OCI-LY7 (cell line): Measurements from ENCODE around the gene PLA2G12A. TPM values are rescaled to one million over a fixed set of nuclear protein-coding genes. Genes with fewer than 3 reads are reported as not detected.

Source experiments
- BruUV-seq: library from RNA; stranded (reverse); fragments of 400-500 nt; replicated peaks from 2 replicates; lab custom pipeline; 2021; lab: Mats Ljungman, UMichigan
- CTCF ChIA-PET: fragments of 300-600 bp; sonication (Branson Sonifier 250); formaldehyde crosslinking; loops from one replicate; lab custom pipeline; 2022; ENCODE audit warnings: antibody characterized with exemption; ENCODE audit not compliant: unreplicated experiment; lab: Charles Lee
- POLR2A ChIA-PET: fragments of 300-600 bp; sonication (Branson Sonifier 250); formaldehyde crosslinking; loops from one replicate; lab custom pipeline; 2022; ENCODE audit warnings: antibody characterized with exemption; lab: Charles Lee
- DNase-seq: peaks from one replicate; pipeline ENCODE4 v3.0.0-alpha.2; 2015; ENCODE audit warnings: low spot score
- H2AFZ ChIP-seq: fragments of 200-600 bp; sonication (generic), shearing (Covaris generic); 2 replicates; pipeline ENCODE4 v1.6.1; 2014; ENCODE audit warnings: mild to moderate bottlenecking, antibody characterized with exemption, low read length, moderate library complexity
- H3K27ac ChIP-seq: fragments of 200-600 bp; sonication (generic); 2 replicates; pipeline ENCODE4 v1.5.1; 2014; ENCODE audit warnings: mixed run types, low read depth, mild to moderate bottlenecking, moderate library complexity, low read length, inconsistent platforms; ENCODE audit not compliant: poor library complexity, severe bottlenecking
- H3K36me3 ChIP-seq: fragments of 200-600 bp; sonication (generic); 2 replicates; pipeline ENCODE4 v1.6.1; 2014; ENCODE audit warnings: mild to moderate bottlenecking, antibody characterized with exemption, low read length, moderate library complexity, mixed read lengths; ENCODE audit not compliant: insufficient read depth
- H3K4me1 ChIP-seq: fragments of 200-600 bp; sonication (generic); 2 replicates; pipeline ENCODE4 v1.5.1; 2014; ENCODE audit warnings: mild to moderate bottlenecking, low read length; ENCODE audit not compliant: insufficient read depth, poor library complexity, severe bottlenecking
- H3K4me2 ChIP-seq: fragments of 200-600 bp; sonication (generic); 2 replicates; pipeline ENCODE4 v1.6.1; 2014; ENCODE audit warnings: mild to moderate bottlenecking, low read length
- H3K4me3 ChIP-seq: fragments of 200-600 bp; sonication (generic); 2 replicates; pipeline ENCODE4 v1.5.1; 2014; ENCODE audit warnings: mild to moderate bottlenecking, low read depth, low read length; ENCODE audit not compliant: poor library complexity, severe bottlenecking
- H3K79me2 ChIP-seq: fragments of 200-600 bp; sonication (generic); 2 replicates; pipeline ENCODE4 v1.6.1; 2016; ENCODE audit warnings: low read depth, mild to moderate bottlenecking, low read length, moderate library complexity, mixed read lengths; ENCODE audit not compliant: insufficient read depth
- H3K9me2 ChIP-seq: fragments of 200-600 bp; sonication (generic); 2 replicates; pipeline ENCODE4 v1.6.1; 2016; ENCODE audit warnings: mild to moderate bottlenecking, low read length, mixed read lengths; ENCODE audit not compliant: insufficient read depth
- H3K9me3 ChIP-seq: fragments of 200-600 bp; sonication (generic); 2 replicates; pipeline ENCODE4 v1.6.1; 2014; ENCODE audit warnings: mild to moderate bottlenecking, mixed run types, low read length, mixed read lengths
- H4K20me1 ChIP-seq: fragments of 200-600 bp; sonication (generic); 2 replicates; pipeline ENCODE4 v1.6.1; 2014; ENCODE audit warnings: mild to moderate bottlenecking, antibody characterized with exemption, low read length, moderate library complexity, mixed read lengths; ENCODE audit not compliant: insufficient read depth
- CTCF ChIP-seq: fragments of 200-600 bp; sonication (generic); conservative IDR thresholded peaks from 2 replicates; pipeline ENCODE4 v1.5.1; 2014; ENCODE audit warnings: mild to moderate bottlenecking, antibody characterized with exemption, low read length, moderate library complexity, mixed read lengths
- EZH2phosphoT487 ChIP-seq: fragments of 200-600 bp; sonication (generic); IDR thresholded peaks from 2 replicates; pipeline ENCODE4 v1.6.1; 2018; ENCODE audit warnings: low read depth, borderline replicate concordance, mild to moderate bottlenecking, mixed run types, antibody characterized with exemption, low read length, moderate library complexity, mixed read lengths
- intact Hi-C: fragments of 100-400 bp; cut with micrococcal nuclease; formaldehyde crosslinking; loops from one replicate; pipeline ENCODE4 v1.10.0; 2022; ENCODE audit not compliant: unreplicated experiment
- total RNA-seq, 2 experiments: library from RNA; depleted of rRNA in 1 of 2; stranded (reverse); fragments of >200 nt in 1 of 2; shearing (Covaris generic) in 1 of 2; gene quantifications; 2 replicates each; pipeline ENCODE4 v1.2.3, GENCODE V29; 2014 to 2022

PLA2G12A gene
- total RNA-seq, 2 experiments from 2014 or later, result 18.1 to 35.9 TPM

DNA sequence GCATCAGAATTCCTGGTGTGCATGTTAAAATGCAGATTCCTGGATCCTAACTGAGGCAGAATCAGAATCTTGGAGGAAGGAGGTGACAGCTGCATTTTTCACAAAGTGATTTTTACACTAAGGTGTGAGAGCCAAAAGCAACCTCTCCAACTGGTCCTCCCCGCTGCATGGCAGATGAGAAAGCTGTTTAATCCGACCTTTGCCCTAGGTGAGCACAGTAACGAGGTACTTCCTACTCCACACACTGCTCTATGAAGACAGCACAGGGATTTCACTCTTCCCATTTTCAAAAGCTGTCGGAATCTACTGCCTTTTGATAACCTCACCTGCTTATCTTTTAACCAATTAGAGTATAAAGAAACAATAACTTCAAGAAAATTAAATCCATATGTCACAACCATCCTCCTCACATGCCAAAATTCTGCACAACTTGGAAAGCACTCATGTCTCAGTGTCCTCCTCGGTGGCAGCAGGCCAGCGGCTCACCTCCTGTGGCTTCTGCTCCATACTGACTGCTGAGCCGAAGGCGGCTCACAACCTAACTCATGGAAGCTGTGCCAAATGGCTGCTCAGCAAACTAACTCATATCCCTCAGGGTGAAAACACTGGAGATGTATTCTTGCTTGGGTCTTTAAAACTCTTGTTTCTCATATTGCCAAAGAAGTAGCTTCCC is 30.2 kb downstream of the PLA2G12A start:
- Histone ChIP-seq H2AFZ (no peak overlapping the region), H3K79me2 (no peaks in the 10 kb centered on the region), H4K20me1 (no peaks in the 10 kb centered on the region), H3K4me1 (peaks cover 18% of the 10 kb centered on the region), H3K9me2 (no peaks in the 10 kb centered on the region), H3K9me3 (no peaks in the 10 kb centered on the region), H3K27ac (no peak overlapping the region), H3K36me3 (no peaks in the 10 kb centered on the region), H3K4me2 (no peak overlapping the region), H3K4me3 (no peak overlapping the region)
- POLR2A ChIA-PET, result interaction anchor here (0.7 to 1.9 kb wide), 2 partner anchors 29 to 403 kb away, joined by 3 to 4 read pairs; no protein-coding TSS in a partner anchor
- intact Hi-C loops, result loop anchor here (5.0 to 10.0 kb wide), 2 partner anchors 118 to 495 kb away; partner anchors contain the start of genes ELOVL6 and GAR1
- no peak for DNase-seq
- no TSS peak for BruUV-seq
- CTCF ChIA-PET, result no interaction called here
- no peak for TF ChIP-seq CTCF
- no peak for TF ChIP-seq EZH2phosphoT487

GRCh38 chr4:109698656-109699055 is 31.2 kb downstream of the PLA2G12A start:
- Histone ChIP-seq H3K79me2 (no peaks in the 10 kb centered on the region), H3K4me1 (peaks cover 11% of the 10 kb centered on the region), H3K36me3 (no peaks in the 10 kb centered on the region), H3K4me3 (no peak overlapping the region), H4K20me1 (no peaks in the 10 kb centered on the region), H3K4me2 (no peak overlapping the region), H3K27ac (no peak overlapping the region), H3K9me3 (no peaks in the 10 kb centered on the region), H2AFZ (no peak overlapping the region), H3K9me2 (no peaks in the 10 kb centered on the region)
- no peak for DNase-seq
- intact Hi-C loops, result no loop called here
- TF ChIP-seq CTCF (no peak), EZH2phosphoT487 (no peak)
- POLR2A ChIA-PET, result interaction anchor here (0.7 kb wide), 1 partner anchor 402 kb away, joined by 3 read pairs; no protein-coding TSS in a partner anchor
- CTCF ChIA-PET, result no interaction called here
- no TSS peak for BruUV-seq

DNA sequence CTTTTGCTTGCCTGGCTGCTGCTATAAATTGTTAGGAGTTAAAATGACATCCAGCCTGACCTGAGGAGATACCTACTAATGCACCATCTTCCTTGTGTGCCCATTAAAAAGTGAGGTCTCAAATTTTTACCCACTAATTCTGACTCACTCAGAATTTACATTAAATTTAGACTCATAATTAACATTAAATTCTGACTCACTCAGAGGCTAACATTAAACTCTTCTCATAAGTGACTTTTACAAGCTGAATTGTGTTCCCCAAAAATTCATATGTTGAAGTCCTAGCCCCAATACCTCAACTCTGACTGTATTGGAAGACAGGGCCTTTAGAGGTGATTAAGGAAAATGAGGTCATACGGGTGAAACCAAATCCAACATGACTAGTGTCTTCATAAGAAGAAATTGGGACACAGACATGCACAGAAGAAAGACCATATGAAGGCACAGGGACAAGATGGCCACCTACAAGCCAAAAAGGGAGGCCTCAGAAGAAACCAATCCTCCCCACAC is 38.4 kb downstream of the PLA2G12A start:
- Histone ChIP-seq H3K4me2 (no peak overlapping the region), H2AFZ (no peak overlapping the region), H3K9me3 (no peaks in the 10 kb centered on the region), H3K79me2 (no peaks in the 10 kb centered on the region), H3K4me1 (no peaks in the 10 kb centered on the region), H3K4me3 (no peak overlapping the region), H3K27ac (no peak overlapping the region), H3K36me3 (peaks cover 61% of the 10 kb centered on the region), H3K9me2 (no peaks in the 10 kb centered on the region), H4K20me1 (no peaks in the 10 kb centered on the region)
- BruUV-seq, result no TSS peak
- ChIA-PET POLR2A (interaction anchor here (0.6 kb wide), 1 partner anchor 79 kb away, joined by 5 read pairs; no protein-coding TSS in a partner anchor), CTCF (no interaction called here)
- TF ChIP-seq CTCF (no peak), EZH2phosphoT487 (no peak)
- no peak for DNase-seq
- intact Hi-C loops, result no loop called here
